Stomach smooth muscle (tissue), 2 donors: ENCODE measurements around the gene SLC25A29.
"Not testable (repeated sequence)": the region's sequence is repeated elsewhere in the genome, so short reads cannot be mapped to it uniquely, and the experiment has no call there.

Experiments
- H3K27ac ChIP-seq: one replicate; pipeline ENCODE4 v1.7.0; 2013; ENCODE audit warnings: mild to moderate bottlenecking, low read length, inconsistent platforms
- H3K27me3 ChIP-seq, 2 donors: one replicate each; pipeline ENCODE4 v1.7.0; 2013; ENCODE audit warnings: low read length in 2 of 2; ENCODE audit not compliant: insufficient read depth in 2 of 2, control insufficient read depth in 1 of 2
- H3K36me3 ChIP-seq, 2 donors: one replicate each; pipeline ENCODE4 v1.7.0; 2013; ENCODE audit warnings: low read length in 2 of 2; ENCODE audit not compliant: control insufficient read depth in 2 of 2, insufficient read depth in 2 of 2
- H3K4me1 ChIP-seq: one replicate; pipeline ENCODE4 v1.7.0; 2013; ENCODE audit warnings: low read length; ENCODE audit not compliant: control insufficient read depth, insufficient read depth
- H3K4me3 ChIP-seq, 2 donors: one replicate each; pipeline ENCODE4 v1.7.0; 2013; ENCODE audit warnings: low read length in 2 of 2
- H3K9ac ChIP-seq, 2 donors: one replicate each; pipeline ENCODE4 v1.7.0; 2013; ENCODE audit warnings: low read length in 2 of 2, mild to moderate bottlenecking in 1 of 2
- H3K9me3 ChIP-seq, 2 donors: one replicate each; pipeline ENCODE4 v1.7.0; 2013; ENCODE audit warnings: low read length in 2 of 2; ENCODE audit not compliant: control insufficient read depth in 2 of 2
- donor health status: healthy.
- donor health status: Pancreatic carcinoma.

The SLC25A29 gene

GRCh38 chr14:100308427-100308792 lies 2.2 kb upstream of the SLC25A29 start:
- not testable (repeated sequence) for H3K4me3 ChIP-seq, H3K27ac ChIP-seq, H3K9ac ChIP-seq, H3K27me3 ChIP-seq, H3K9me3 ChIP-seq, H3K36me3 ChIP-seq
- H3K4me1 ChIP-seq: peaks cover 33% of the 10 kb centered on the region

GRCh38 chr14:100307766-100308426 lies 1.7 kb upstream of the SLC25A29 start:
- H3K27ac ChIP-seq: peak overlapping the region; percentile 37
- H3K9ac ChIP-seq: peak overlapping the region in 1 of 2 donors; percentile 73
- peak overlapping the region in 1 of 2 donors; percentile 81 for H3K4me3 ChIP-seq
- no peaks in the 10 kb centered on the region for H3K9me3 ChIP-seq
- H3K36me3 ChIP-seq: no peaks in the 10 kb centered on the region
- H3K4me1 ChIP-seq: peaks cover 36% of the 10 kb centered on the region
- peaks cover 0 to 2% of the 10 kb centered on the region in 2 donors for H3K27me3 ChIP-seq

GRCh38 chr14:100306998-100307765 lies 938 bp upstream of the SLC25A29 start:
- Histone ChIP-seq H3K27me3 (no peaks in the 10 kb centered on the region), H3K27ac (peak overlapping the region; percentile 37), H3K9me3 (no peaks in the 10 kb centered on the region), H3K4me3 (peak overlapping the region; percentile 65 to 81), H3K4me1 (peaks cover 36% of the 10 kb centered on the region), H3K36me3 (no peaks in the 10 kb centered on the region), H3K9ac (peak overlapping the region; percentile 73 to 76)

DNA sequence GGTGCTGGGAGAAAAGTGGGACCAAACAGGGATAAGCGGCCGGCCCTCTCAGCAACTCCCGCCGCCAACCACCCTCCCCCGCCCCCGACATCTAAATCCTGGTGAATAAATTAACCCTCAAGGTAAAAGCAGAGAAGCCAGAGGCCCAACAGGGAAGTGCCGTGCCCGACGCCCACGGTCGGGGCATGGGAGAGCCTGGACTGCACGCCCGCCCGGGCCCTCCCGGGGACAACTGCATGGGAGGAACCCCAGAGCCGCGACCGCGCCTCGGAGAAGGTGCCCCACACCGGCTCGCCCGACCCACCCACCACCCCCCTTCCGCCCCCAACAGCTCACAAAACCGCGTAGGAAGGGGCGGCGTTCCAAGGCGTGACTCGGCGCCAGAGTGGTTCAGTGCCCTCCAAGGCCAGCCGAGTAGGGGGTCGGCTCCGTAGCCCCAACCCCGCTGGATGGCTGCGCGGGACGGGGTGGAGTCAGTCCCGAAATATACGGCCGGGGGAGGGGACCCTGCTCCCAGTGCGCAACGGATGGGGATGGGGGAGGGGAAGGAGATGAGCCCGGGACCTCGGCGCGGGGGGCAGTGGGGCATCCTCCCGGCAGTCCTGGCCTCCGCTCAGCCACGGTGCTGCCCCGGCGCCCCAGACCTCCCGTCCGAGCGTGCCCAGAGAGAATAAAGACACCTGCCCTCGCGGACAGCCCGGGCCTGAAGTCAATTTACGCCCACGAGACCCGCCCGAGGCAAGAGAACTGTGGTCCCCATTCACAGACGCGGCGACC lies 732 bp downstream of the SLC25A29 start:
- H3K9ac ChIP-seq: peak overlapping the region; percentile 42 to 63
- H3K27ac ChIP-seq: peak overlapping the region; percentile 73
- H3K4me3 ChIP-seq: peak overlapping the region; percentile 67 to 81
- no peaks in the 10 kb centered on the region for H3K36me3 ChIP-seq
- H3K4me1 ChIP-seq: peaks cover 36% of the 10 kb centered on the region
- no peaks in the 10 kb centered on the region for H3K9me3 ChIP-seq
- no peaks in the 10 kb centered on the region for H3K27me3 ChIP-seq

DNA sequence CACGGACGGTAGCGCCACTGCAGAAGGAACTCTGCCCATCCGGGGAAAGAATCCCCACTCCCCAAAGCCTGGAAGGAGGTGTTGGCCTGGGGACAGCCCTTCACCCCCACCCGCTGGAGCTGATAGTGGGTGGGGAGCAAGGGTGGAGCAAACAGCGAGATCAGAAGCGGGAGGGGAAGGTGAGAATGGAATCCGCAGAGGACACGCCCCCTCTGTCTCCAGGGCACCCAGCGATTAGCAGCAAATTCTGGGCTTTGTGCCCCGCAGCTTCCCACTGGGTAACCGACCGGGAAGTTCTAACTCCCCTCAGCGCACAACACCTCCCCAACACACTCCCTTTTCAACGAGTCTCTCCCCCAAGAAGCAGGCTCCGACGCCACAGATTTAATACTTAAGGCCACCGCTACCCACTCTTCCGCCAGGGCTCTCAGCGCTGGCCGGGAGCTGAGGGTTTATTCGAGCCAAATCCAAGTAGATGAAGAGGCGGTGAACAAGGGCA lies 1.4 kb downstream of the SLC25A29 start:
- Histone ChIP-seq H3K9ac (peak overlapping the region; percentile 42 to 51), H3K27ac (peak overlapping the region; percentile 73), H3K36me3 (no peaks in the 10 kb centered on the region), H3K27me3 (no peaks in the 10 kb centered on the region), H3K4me3 (peak overlapping the region; percentile 67 to 81), H3K4me1 (peaks cover 36% of the 10 kb centered on the region), H3K9me3 (no peaks in the 10 kb centered on the region)

DNA sequence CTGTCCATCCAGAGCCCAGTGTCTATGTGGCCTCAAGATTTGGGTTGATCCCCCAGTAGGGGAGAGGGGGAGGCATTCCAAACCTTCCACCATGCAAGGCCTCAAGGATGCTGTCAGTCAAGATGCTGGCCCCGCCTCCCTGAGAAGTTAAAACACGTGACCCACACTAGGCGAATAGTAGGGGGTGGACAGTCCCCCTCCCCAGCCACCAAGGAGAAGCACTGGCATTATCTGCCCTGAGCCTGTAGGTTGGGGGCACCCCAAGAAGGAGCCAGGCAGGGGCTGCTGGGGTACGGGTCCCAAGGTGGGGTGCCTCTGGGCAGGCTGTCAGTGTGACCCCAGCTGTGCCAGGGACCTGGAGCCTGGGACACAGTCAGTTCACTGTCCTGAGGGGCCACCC lies 2.3 kb downstream of the SLC25A29 start:
- H3K27ac ChIP-seq: no peak overlapping the region
- H3K9ac ChIP-seq: no peak overlapping the region
- H3K36me3 ChIP-seq: no peaks in the 10 kb centered on the region
- H3K9me3 ChIP-seq: no peaks in the 10 kb centered on the region
- H3K27me3 ChIP-seq: no peaks in the 10 kb centered on the region
- no peak overlapping the region for H3K4me3 ChIP-seq
- H3K4me1 ChIP-seq: peaks cover 41% of the 10 kb centered on the region

DNA sequence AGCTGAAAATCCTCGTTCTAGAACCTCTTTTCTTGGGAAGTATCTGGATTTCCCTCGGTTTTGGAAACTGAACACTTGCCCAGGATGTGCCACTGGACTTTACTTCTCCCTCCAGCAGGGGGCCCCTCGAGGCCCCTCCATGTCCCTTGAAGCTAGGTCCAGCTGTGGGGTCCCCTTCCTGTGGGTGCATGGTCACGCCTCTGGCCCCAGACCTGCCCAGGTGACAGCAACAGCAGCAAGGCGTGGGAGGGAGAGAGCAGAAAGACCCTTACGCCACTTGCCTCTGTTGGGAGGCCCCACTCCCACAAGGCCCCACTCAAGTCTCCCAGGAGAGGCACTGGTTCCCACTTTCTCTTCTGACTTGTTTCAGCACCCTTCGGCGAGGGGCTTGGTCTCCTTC lies 3.1 kb downstream of the SLC25A29 start:
- H3K27me3 ChIP-seq: no peaks in the 10 kb centered on the region
- H3K9me3 ChIP-seq: no peaks in the 10 kb centered on the region
- H3K4me1 ChIP-seq: peaks cover 42% of the 10 kb centered on the region
- peaks cover 0 to 3% of the 10 kb centered on the region in 2 donors for H3K36me3 ChIP-seq
- H3K27ac ChIP-seq: no peak overlapping the region
- H3K4me3 ChIP-seq: no peak overlapping the region
- no peak overlapping the region for H3K9ac ChIP-seq

DNA sequence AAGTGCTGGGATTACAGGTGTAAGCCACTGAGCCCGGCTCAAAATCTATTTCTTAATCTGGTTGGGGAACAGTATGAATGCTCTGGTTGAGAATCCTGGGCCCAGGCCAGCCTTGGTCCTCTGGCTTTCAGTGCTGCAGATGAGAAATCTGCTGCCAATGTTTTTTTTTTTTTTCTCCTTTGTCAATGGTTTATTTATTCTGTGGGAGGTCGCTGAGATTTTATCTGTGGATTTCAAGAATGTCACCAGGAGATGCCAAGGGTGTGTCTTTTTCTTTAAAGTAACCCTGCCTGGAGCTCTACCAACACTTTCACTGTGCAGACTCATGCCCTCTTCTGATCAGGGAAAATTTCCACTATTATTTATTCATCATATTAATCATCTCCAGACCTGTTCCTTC lies 3.6 kb downstream of the SLC25A29 start:
- Histone ChIP-seq H3K4me3 (no peak overlapping the region), H3K4me1 (peaks cover 43% of the 10 kb centered on the region), H3K27me3 (no peaks in the 10 kb centered on the region), H3K9ac (no peak overlapping the region), H3K9me3 (no peaks in the 10 kb centered on the region), H3K36me3 (peaks cover 0 to 3% of the 10 kb centered on the region in 2 donors), H3K27ac (no peak overlapping the region)

- Histone ChIP-seq H3K9ac (no peak overlapping the region), H3K27me3 (no peaks in the 10 kb centered on the region), H3K4me1 (peaks cover 48% of the 10 kb centered on the region), H3K4me3 (no peak overlapping the region), H3K27ac (peak overlapping the region; percentile 85), H3K9me3 (no peaks in the 10 kb centered on the region), H3K36me3 (peaks cover 0 to 3% of the 10 kb centered on the region in 2 donors)
Observed at GRCh38 chr14:100299238-100299560, 7.0 kb downstream of the SLC25A29 start.

DNA sequence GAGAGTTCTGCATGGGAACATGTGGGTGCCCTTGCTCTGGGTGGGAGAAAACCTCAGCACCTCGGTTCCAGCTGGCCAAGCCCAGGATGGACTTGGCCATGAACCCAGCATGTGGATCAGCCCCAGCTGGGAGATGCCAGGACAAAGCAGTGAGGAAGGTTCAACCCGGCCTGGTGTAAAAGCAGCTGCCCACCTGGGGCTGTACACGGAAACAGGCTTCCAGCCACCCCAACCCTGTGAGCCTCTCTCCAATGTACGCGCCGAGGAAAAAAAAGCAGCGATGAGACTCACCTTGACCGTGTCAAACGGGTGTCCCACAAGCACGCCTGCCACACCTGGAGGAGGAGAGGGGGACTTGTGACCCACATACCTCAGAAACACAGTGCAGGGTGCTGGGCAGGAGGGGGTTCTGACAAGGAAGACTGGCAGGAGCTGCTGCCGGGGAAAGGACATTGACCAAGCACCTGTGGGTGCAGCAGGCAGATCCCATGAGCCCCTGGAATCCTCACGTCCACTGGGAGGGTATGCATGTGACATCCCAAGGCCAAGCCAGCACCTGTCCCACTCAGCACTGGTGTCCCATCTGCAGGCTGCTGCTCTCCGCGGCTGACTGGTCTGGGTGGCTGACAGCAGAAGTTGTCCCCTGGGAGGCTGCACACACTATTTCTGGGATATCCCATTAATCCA lies 7.5 kb downstream of the SLC25A29 start:
- no peak overlapping the region for H3K4me3 ChIP-seq
- H3K4me1 ChIP-seq: peaks cover 47% of the 10 kb centered on the region
- H3K36me3 ChIP-seq: peaks cover 0 to 3% of the 10 kb centered on the region in 2 donors
- no peaks in the 10 kb centered on the region for H3K27me3 ChIP-seq
- H3K9ac ChIP-seq: no peak overlapping the region
- H3K9me3 ChIP-seq: no peaks in the 10 kb centered on the region
- H3K27ac ChIP-seq: peak overlapping the region; percentile 85
